GM19468 (cell line): ENCODE results near the gene NDE1.
"Not testable (repeated sequence)": the region's sequence is repeated elsewhere in the genome, so short reads cannot be mapped to it uniquely, and the experiment has no call there.

Source experiments
- ATAC-seq: cut with Tn5 transposase; IDR thresholded peaks from one replicate; pipeline ENCODE4 v1.9.1; 2021; ENCODE audit warnings: mild to moderate bottlenecking, moderate library complexity, moderate number of reproducible peaks; ENCODE audit not compliant: unreplicated experiment; ENCODE audit errors: extremely low read depth

NDE1 gene

DNA sequence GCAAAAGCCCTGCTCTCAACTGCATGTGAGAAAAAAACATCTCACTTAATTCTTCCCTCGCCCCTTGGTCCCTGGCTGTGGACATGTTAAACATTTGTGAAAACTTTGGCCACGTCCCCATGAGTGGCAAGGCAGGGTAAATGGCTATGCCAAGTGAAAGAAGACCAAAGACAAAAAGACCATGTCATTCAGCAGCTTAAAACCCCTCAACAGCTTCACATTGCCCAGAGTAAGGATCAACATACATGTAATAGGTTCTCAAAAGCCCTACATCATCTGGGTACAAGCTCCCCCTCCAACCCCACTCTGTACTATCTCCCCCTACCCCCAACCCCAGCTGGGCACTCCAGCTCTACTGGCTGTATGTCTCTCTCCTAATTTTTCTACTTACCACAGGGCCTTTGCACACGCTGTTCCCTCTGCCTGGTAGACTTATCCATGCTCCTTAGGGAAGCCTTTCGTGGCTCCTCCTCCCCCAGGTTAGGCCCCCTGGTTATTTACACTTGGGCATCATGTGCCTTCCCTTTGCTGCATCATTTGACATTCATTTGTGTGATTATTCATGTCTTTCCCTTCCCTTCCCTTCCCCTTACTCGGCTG is 75.7 kb downstream of the NDE1 start:
- no peak for ATAC-seq

GRCh38 chr16:15726715-15727114 is 76.7 kb downstream of the NDE1 start:
- ATAC-seq = no peak

GRCh38 chr16:15727697-15728096 is 77.7 kb downstream of the NDE1 start:
- ATAC-seq = not testable (repeated sequence)

- ATAC-seq = no peak
Observed at GRCh38 chr16:15729152-15729551, 79.1 kb downstream of the NDE1 start.

GRCh38 chr16:15732416-15732815 is 82.4 kb downstream of the NDE1 start:
- no peak for ATAC-seq

GRCh38 chr16:15735610-15736009 is 85.6 kb downstream of the NDE1 start:
- no peak for ATAC-seq

GRCh38 chr16:15736529-15736928 is 86.5 kb downstream of the NDE1 start:
- ATAC-seq = no peak

DNA sequence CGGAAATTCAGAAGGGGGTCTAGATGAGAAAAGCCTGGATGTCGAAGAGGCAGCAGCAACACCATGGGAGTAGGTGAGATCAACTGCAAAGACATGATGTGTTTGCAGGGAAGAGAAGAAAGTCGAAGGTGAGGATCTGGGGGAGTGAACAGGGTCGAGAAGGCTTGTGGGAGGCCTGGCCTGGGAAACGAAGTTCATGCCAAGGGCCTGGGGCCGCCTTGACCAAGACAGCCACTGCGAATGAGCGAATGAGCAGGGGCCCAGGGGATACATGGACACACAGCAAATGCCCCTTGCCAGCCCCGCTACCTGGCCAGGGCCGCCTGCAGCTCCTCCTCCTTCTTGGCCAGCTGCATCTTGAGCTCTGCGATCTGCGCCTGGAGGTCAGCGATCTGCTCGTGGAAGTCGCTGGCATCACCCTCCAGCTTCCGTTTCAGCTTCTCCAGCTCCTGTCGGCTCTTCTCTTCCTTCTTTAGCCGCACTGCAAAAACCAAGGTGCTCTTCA is 87.1 kb downstream of the NDE1 start:
- ATAC-seq = no peak

DNA sequence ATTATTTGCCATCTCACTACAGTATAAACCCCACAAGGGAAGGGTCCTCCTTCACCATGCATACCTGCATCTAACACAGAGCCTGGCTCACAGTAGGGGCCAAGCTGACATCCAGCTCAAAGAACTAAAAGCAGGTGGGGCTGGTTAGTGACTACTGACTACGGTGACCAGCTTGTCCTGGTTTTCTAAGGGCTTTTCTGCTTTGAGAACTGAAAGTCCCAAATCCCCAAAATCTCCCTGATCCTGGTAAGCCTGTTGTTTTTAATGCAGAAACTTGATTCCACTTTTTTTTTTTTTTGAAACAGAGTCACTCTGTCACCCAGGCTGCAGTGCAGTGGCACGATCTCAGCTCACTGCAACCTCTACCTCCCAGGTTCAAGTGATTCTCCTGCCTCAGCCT is 89.4 kb downstream of the NDE1 start:
- ATAC-seq = no peak

DNA sequence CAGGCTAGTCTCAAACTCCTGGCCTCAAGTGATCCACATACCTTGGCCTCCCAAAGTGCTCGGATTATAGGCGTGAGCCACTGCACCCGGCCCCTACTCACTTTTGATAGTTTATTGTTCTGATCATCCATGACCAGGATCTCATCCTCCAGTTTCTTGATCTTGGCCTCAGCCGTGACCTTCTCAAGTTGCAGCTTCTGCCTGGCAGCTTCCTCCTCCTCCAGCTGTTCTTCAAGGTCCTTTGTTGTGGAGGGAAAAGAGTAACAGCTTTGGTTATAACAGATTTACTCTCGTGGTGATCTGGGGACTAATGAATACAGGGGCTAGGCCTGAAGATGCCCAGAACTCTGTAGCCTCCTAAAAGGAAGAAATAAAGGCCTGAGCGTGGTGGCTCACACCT is 89.9 kb downstream of the NDE1 start:
- no peak for ATAC-seq

- ATAC-seq = no peak
Observed at GRCh38 chr16:15741207-15741871, 91.3 kb downstream of the NDE1 start.

- no peak for ATAC-seq
Observed at GRCh38 chr16:15742716-15743115, 92.7 kb downstream of the NDE1 start.

GRCh38 chr16:15743657-15744056 is 93.6 kb downstream of the NDE1 start:
- ATAC-seq = no peak

DNA sequence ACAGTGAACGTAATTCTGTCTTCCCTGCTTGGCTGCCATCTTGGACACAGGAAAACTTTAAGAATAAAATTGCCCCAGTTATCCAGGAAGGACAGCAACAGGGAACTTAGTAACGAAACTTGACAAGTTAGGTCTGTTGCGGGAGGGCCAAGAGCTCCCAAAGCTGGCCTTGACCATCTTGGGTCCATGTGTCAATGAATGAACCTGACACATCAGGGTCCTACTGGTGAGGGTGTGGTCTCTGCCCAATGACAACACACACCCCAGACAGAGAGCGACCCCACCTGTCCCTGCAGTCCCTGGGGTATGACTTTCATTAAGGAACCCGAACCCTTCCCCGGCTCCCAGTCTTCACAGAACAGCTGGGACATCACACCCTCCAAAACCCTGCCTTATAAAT is 96.3 kb downstream of the NDE1 start:
- no peak for ATAC-seq

GRCh38 chr16:15747937-15748336 is 97.9 kb downstream of the NDE1 start:
- ATAC-seq = no peak

DNA sequence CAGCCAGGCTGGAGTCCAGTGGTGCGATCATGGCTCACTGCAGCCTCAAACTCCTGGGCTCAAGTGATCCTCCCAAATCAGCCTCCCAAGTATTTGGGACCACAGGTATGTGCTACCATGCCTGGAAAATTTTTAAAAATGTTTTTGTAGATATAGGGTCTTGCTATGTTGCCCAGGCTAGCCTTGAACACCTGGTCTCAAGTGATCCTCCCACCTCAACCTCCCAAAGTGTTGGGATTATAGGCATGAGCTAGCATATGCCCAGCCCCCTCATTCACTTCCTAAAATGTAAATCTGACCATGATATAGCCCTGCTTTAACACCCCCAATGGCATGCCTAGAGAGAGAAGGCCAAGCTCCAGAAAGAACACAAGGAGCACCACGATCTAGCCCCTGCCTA is 98.6 kb downstream of the NDE1 start:
- ATAC-seq = no peak

DNA sequence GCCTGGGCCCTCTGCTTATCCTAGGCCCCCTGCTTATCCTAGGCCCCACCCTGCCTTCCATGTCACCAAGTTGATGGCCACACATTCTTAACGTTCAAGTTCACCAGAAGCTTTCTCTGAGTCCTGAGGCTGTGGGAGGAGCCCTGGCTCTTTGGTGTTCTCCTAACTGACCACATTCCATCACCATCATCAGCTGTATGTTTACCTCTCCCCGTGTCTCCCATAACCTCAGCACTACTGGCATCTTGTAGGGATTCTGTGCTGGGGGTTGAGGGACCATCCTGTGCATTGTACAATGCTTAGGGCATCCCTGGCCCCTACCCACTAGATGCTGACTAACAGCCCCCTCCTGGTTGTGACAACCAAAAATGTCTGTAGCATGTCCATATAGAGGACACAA is 99.3 kb downstream of the NDE1 start:
- no peak for ATAC-seq

DNA sequence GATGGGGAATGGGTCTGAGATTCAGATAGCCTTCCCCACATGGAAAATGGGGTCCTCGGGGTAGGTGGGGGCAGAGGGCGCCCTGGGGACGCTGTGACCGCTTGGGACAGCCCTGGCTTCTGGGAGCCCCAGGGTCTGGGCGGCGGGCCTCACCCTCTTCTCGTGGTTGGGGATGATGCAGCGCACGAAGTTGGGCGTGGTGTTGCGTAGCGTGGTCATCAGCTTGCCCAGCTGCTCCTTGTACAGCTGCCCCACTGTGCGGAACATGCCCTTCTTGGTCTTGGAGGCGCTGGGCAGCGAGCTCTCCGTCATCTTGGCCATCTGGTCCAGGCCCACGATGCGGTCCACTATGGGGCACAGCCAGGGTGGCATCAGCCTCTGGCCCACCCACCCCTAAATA is 99.9 kb downstream of the NDE1 start:
- no peak for ATAC-seq

DNA sequence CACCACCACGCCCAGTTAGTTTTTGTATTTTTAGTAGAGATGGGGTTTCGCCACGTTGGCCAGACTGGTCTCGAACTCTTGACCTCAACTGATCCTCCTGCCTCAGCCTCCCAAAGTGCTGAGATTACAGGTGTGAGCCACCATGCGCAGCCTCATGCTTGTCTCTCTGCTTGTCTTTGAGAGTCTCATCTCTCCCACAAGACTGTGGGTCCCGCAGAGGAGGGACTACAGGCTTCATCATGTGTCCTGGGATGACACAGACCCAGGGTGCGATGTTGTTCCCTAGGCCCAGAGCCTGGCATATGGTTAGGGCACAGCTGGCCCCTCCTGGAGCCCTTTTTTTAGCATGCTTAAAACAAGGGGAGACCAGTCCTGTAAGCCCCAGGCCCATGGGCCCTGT is 101.9 kb downstream of the NDE1 start:
- no peak for ATAC-seq

GRCh38 chr16:15752717-15753488 is 102.9 kb downstream of the NDE1 start:
- ATAC-seq = no peak

DNA sequence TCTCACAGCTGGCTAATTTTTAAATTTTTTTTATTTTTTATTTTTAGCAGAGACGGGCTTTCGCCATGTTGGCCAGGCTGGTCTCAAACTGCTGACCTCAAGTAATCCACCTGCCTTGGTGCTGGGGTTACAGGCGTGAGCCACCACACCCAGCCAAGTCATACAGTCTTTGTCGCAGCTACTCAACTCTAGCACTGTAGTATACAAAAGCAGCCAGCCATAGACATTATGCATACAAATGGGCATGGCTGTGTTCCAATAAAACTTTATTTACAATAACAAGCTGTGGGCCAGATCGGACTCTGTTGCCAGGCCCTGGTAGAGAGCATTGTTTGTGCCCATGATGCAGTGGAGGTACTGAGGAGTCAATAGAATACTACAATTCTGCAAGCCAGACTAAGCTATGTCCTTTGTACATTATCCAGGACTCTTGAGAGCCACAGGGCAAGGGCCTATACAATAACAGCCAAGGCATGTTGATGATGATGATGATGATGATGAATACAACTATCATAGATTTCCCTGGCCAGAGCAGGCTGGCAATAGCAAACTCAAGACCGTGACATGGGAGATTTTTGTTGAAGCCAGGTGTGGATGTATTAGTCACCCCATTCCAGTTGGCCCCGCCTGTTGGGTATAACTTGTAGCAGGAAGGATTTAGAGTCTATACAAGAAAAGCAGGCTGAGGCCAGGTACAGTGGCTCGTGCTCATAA is 104.9 kb downstream of the NDE1 start:
- no peak for ATAC-seq
